GM19372 (cell line): Measurements from ENCODE around the gene TPI1.

Experiments used
- ATAC-seq: cut with Tn5 transposase; IDR thresholded peaks from one replicate; pipeline ENCODE4 v1.9.1; 2021; ENCODE audit warnings: mild to moderate bottlenecking, low read depth, moderate library complexity; ENCODE audit not compliant: unreplicated experiment

The TPI1 gene

DNA sequence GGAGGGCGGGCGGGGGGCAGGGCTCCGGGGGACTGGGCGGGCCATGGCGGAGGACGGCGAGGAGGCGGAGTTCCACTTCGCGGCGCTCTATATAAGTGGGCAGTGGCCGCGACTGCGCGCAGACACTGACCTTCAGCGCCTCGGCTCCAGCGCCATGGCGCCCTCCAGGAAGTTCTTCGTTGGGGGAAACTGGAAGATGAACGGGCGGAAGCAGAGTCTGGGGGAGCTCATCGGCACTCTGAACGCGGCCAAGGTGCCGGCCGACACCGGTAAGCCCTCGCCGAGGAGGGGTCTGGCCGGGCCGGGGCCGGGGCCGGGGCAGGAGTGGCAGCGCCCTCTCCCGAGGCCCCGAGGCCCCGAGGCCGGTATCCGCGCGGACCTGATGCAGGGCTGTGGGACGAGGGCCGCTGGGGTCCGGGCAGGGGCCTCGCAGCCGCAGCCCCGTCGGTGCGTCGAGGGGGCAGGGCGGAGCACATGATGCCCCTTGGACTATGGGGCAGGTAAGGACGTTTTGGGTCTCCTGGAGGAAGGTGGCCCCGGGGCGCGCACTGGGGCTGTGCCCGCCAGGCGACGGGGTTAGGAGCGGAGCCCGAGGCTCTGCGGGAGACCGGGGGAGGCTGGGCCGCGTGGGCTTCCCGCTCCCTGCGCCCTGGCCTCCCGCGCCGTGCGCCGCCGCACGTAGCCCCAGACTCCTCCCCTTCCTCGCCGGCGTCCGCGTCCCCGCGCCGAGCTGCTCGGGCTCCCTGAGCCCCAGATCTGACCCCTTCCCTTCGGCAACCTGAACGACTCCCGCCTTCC is at the start of gene TPI1:
Gene TPI1, plus strand, starts transcription at position 119 of the 798 bp plus-strand sequence. Its CDS starts 36 bp downstream, at position 155.
- peak; percentile 49 for ATAC-seq

DNA sequence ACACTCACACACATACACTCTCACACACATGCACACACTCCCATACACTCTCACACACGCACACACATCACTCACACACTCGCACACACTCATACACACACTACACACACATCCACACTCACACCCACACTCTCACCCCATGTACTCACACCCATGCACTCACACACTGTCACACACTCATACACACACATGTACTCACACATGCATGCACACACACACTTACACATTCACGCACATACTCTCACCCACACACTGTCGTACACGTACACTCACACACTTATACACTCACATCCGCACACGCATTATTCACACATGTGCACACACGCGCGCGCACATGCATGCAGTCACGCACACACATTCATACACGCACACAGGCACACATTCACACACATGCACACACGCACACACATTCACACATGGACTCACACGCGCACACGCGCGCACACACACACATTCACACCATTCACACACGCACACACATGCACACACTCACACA is 49.6 kb upstream of the TPI1 start:
- ATAC-seq = no peak

DNA sequence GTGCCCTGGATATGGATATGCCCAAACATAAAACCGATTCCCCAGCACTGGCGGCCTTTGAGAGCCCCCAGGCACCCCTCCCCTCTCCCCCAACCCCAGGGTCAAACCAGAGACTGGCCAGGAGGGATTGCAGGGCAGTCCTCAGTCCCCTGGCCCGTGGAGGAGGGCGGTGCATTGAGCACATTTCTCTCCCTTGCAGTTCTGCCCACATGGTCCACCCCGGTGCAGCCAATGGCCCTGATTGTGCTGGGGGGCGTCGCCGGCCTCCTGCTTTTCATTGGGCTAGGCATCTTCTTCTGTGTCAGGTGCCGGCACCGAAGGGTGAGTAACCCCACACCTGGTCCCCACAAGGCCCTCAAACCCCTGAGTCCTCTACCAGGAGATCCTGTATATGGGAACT is 49.1 kb upstream of the TPI1 start:
- no peak for ATAC-seq

DNA sequence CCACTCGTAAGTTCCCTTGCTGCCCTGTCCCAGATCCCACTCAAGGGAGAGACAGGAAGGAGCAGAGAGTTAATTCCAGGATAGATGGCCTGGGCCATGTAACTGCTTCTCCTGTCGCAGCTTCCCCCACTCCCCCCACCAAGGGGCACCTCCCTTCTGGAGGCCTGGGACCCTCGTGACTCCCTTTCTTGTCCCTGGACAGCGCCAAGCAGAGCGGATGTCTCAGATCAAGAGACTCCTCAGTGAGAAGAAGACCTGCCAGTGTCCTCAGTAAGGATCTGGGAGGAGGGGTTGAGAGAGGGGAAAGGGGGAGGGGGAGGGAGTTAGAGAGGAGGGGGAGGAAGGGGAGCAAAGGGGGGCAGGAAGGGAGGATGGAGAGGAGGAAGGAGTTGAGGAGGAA is 48.7 kb upstream of the TPI1 start:
- no peak for ATAC-seq

DNA sequence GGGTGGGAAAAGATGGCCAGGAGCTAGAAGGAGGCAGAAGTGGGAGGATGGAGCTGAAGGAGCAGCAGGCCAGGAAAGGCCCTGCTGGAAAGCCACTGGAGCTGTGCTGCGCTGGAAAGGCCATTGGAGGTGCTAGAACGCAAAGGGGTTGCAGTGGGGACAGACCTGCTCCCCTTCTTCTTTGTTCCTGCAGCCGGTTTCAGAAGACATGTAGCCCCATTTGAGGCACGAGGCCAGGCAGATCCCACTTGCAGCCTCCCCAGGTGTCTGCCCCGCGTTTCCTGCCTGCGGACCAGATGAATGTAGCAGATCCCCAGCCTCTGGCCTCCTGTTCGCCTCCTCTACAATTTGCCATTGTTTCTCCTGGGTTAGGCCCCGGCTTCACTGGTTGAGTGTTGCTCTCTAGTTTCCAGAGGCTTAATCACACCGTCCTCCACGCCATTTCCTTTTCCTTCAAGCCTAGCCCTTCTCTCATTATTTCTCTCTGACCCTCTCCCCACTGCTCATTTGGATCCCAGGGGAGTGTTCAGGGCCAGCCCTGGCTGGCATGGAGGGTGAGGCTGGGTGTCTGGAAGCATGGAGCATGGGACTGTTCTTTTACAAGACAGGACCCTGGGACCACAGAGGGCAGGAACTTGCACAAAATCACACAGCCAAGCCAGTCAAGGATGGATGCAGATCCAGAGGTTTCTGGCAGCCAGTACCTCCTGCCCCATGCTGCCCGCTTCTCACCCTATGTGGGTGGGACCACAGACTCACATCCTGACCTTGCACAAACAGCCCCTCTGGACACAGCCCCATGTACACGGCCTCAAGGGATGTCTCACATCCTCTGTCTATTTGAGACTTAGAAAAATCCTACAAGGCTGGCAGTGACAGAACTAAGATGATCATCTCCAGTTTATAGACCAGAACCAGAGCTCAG is 48.0 kb upstream of the TPI1 start:
- no peak for ATAC-seq

DNA sequence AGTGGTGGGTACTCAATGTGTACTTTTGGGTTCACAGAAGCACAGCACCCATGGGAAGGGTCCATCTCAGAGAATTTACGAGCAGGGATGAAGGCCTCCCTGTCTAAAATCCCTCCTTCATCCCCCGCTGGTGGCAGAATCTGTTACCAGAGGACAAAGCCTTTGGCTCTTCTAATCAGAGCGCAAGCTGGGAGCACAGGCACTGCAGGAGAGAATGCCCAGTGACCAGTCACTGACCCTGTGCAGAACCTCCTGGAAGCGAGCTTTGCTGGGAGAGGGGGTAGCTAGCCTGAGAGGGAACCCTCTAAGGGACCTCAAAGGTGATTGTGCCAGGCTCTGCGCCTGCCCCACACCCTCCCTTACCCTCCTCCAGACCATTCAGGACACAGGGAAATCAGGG is 47.2 kb upstream of the TPI1 start:
- ATAC-seq = no peak

DNA sequence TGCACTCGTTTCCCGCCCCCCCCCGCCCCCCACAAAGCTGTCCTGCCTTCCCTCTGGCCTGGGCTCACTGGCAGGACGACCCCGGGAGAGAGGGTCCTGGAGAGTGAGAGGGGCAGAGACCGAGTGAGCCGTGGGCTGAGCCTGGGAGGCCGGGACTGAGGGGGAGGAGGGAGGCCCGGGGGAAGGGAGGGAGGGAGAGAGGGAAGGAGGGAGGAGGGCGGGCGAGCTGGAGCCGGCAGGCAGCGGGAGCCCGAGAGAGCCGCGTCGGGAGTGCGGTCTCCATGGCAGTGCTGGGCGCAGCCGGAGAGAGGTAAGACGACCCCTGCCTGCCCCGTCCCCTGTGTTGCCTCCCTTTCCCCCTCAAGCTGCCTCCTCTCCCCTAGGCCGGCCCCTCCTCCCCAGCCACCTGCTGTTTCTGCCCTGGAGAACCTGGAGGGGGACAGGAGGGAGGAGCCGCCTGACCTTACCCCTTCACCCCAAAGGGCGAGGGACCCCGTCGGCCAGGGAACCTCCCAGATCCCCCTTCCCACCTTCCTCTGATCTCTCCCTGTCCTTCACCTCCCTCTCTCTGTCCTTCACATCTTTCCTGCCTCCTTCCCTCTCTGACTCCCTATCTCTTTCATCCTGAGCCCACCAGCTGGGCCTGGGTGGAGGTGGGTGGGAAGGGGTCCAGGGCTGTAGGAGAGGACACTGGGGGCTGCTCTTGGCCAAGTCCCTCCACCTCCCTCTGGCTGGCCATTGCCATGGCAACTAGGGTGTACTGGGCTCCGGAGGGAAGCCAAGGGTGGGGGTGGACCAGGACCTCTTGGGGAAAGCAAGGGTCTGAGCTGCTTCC is 45.5 kb upstream of the TPI1 start, which contains the start of gene GPR162:
Gene GPR162, plus strand, starts transcription at position 231 of the 835 bp plus-strand sequence. CDS start 2,078 bp downstream, outside the sequence.
- ATAC-seq = no peak

DNA sequence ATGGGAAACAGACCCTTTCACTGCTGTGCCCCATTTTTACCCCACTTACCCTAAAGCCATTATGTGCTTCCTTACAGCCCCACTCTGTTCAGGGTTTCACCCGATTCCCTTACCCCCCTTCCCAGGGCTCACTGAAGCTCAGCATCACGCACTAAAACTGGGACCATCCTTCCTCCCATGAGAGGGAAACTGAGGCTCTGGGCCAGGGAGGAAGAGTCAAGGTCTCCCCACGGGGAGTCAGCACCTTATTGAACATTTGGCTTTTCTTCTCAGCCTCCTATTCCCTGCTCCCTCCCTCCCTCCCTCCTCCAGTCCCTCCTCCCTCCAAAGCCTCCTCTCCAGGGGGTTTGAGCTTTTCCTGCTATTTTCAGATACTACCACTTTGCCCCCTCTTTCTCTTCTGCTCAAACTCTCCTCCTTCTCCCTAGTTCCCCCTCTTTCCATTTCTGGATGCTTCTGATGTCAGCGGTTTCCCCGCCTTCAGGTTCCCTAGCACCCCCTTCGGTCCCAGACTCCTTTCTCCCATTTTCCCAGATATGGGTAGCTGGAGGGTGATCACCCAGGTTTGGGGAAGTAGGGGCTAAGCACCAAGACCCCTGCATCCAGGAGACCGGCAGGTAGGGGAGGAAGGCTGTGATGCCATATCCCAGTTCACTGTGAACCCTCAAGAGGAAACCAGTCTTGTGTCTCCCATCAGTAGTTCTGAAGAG is 44.8 kb upstream of the TPI1 start:
- no peak for ATAC-seq

DNA sequence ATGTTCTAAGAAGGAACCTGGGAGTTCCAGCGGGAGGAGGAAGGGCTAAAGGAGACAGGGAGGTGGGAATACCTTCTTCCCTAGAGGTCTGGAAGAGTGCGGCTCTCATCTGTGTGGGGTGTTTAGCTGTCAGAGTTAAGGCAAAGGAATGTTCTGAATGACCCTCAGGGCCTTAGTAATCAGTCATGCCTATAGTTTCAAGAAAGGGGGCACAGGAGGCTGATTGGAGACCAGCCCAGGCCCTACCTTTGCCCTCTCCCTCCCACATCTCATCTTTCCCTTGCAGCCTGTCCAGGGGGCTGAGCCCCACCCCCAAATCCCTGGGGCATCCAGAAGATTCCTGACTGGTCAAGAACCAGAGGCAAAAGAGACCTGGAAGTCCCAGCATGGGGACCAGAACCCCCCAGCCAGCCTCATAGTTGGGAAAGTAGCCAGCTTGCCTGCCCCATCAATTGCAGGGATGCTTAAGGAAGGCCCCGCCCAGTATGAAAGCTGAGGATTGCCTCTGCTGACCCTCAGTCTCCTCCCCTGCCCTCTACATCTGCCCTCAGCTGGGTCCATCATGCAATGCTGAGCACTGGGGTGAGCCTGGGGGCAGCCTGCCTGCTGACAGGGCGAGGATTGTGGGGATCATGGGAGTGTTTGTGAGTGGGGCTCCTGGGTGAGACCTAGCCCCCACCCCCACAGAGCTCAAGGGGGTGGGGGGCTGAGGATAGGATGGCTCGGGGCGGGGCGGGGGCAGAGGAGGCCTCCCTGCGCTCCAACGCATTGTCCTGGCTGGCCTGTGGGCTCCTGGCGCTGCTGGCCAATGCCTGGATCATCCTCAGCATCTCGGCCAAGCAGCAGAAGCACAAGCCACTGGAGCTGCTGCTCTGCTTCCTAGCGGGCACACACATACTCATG is 43.9 kb upstream of the TPI1 start:
- no peak for ATAC-seq

DNA sequence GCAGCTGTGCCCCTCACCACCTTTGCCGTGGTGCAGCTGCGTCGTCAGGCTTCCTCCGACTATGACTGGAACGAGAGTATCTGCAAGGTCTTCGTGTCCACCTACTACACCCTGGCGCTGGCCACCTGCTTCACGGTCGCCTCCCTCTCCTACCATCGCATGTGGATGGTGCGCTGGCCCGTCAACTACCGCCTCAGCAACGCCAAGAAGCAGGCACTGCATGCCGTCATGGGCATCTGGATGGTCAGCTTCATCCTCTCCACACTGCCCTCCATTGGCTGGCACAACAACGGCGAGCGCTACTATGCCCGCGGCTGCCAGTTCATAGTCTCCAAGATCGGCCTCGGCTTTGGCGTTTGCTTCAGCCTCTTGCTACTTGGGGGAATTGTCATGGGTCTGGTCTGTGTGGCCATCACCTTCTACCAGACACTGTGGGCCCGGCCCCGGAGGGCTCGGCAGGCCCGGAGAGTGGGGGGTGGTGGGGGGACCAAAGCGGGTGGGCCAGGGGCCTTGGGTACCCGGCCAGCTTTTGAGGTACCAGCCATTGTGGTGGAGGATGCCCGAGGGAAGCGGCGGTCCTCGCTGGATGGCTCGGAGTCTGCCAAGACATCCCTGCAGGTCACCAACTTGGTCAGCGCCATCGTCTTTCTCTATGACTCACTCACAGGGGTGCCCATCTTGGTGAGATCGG is 43.1 kb upstream of the TPI1 start:
- no peak for ATAC-seq

DNA sequence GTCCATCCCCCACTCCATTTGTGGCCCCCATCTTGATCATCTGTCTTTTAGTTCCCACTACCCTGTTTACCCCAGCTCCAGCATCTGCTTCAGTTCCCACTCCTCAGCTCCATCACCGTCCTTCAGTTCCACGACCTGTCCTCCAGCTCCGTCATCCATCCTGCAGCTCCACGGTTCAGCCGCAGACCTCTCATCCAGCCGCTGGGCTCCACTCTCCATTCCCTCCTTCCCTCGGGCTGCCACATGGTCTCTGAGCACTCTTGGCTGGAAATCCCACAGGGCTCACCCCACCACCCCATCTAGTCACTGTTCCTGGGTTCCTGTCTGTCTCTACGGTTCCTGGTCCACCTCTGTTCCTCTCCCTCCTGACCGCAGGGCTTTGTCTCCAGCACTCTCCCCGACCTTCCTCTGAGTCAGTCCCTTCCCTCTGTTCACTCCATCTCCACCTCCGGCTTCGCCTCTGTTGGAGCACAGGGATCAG is 42.4 kb upstream of the TPI1 start:
- no peak for ATAC-seq

DNA sequence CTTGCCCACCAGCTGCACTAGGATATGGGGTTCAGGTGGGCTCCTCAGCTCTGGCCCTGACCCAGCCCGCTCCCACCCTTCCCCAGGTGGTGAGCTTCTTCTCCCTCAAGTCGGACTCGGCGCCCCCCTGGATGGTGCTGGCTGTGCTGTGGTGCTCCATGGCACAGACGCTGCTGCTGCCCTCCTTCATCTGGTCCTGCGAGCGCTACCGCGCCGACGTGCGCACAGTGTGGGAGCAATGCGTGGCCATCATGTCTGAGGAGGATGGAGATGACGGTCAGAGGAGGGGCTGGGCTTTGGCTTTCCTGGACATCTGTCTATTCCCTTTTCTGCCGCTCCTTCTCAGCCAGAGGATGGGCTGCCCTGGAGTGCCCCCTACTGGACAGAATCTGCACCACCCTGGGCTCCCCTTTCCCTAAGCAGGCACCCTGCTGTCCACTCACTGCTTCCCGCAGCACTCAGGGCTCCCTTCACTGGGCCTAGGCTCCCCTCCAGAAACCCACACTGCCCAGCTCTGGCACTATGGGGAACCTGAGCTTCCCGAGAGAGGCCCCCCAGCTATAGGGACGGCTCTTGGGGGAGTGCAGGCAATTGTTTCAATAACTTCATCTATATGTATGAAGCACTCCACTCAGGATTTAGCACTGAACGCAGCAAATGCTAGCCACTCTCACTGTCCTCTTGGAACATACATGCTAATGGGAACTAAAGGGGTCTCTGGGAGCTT is 41.8 kb upstream of the TPI1 start:
- ATAC-seq = no peak

DNA sequence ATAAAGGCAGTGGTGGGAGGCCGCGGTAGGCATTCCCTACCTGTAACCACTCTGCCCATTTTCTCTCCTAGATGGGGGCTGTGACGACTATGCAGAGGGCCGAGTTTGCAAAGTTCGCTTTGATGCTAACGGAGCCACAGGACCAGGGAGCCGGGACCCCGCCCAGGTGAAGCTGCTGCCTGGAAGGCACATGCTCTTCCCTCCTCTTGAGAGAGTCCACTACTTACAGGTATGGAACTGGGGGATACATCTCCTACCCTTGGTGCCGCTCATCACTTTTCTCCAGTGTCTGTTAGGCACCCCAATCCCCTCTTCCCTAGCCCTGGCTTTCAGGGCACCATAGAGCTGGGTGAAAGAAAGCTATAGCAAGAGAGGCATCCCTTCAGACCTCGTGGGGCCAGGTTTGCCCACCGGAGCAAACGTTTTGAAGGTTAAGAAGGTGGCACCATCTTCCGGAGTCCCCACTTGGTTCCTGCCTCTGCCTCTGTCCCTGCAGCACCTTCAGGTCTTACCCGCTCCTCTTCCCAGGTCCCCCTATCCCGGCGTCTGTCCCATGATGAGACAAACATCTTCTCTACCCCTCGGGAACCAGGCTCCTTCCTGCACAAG is 41.1 kb upstream of the TPI1 start:
- ATAC-seq = no peak

DNA sequence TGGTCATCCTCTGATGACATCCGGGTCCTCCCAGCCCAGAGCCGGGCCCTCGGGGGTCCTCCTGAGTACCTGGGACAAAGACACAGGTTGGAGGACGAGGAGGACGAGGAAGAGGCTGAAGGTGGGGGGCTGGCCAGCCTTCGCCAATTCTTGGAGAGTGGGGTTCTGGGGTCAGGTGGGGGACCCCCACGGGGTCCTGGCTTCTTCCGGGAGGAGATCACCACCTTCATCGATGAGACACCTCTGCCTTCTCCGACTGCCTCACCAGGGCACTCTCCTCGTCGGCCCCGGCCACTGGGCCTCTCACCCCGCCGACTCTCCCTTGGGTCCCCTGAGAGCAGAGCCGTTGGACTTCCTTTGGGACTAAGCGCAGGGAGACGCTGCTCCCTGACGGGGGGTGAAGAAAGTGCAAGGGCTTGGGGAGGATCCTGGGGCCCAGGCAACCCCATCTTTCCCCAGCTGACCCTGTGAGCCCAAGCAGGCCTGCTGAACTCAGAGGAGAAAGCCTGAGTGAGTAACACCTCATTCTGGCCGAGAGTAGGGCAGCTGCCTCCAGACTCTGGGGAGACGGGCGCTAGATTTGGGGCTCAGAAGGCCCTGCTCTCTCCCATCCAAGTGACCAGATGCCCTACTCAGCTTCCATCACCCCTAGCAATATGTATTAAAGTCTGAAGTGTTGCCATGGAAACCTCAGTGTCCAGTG is 40.4 kb upstream of the TPI1 start:
- no peak for ATAC-seq

DNA sequence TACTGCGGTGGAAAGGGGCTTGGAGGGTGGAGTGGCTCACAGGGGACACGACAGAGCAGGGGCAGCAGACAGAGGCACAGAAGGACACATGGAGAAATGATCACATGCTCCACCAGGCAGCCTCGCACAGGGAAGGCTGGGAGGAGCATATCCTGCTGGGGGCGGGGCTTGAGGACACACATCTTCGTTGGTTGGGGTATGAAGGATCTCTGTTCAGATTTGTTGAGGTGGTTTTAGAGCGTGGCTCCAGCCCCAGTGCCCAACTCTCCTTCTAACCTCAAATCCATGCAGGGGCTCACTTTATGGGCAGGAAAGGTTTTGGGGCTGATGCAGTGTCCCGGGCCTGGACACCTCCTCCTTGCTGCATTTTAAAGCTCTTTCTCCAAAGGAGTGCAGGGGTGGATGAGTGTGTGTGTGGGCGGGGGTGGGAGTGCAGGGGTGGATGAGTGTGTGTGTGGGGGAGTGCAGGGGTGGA is 39.9 kb upstream of the TPI1 start:
- ATAC-seq = no peak
